ENCODE measurements around the gene ABHD6. TPM values are rescaled to one million over a fixed set of nuclear protein-coding genes. Genes with fewer than 3 reads are reported as not detected.
A peak's percentile ranks its signal among the peaks of the same experiment; 100 is the strongest.

ABHD6 gene
- total RNA-seq, 4 donors from 2014 or later, result 14.7 to 28.6 (median 18.0) TPM

- 46 to 51% methylated on average over 4 of the region's 4 CpGs for WGBS, 2 donors
- TF ChIP-seq CTCF (IDR thresholded peaks at IDR 0.05) (no peak), POLR2A (IDR thresholded peaks at IDR 0.05) (no peak)
- Histone ChIP-seq H3K4me1 (peaks cover 48 to 54% of the 10 kb centered on the region in 2 donors), H3K27ac (peak overlapping the region; percentile 77 to 96 (median 91)), H3K9me3 (no peaks in the 10 kb centered on the region), H3K4me3 (replicated peaks in 1 of 3) (peak overlapping the region in 1 of 3 donors; percentile 80), H3K36me3 (no peaks in the 10 kb centered on the region), H3K27me3 (no peaks in the 10 kb centered on the region)
- peak; percentile 83 to 84 for DNase-seq
- intact Hi-C loops (cut with DNase I), result loop anchor here (2.0 kb wide), 1 partner anchor 161 kb away; the partner anchor contains the start of gene KCTD6
These were observed 94.1 kb downstream of the ABHD6 start for GRCh38 chr3:58331593-58332152.

GRCh38 chr3:58332575-58333188 is 95.1 kb downstream of the ABHD6 start, which contains the start of gene PXK:
TSS of gene PXK (plus strand) at chr3:58332892. CDS start at chr3:58332989, 97 bp downstream.
- WGBS, 2 donors, result 0 to 20% methylated on average over 1 to 7 of the region's 79 CpGs
- H3K4me1 ChIP-seq, result peaks cover 41 to 56% of the 10 kb centered on the region in 2 donors
- peak; percentile 85 for DNase-seq

DNA sequence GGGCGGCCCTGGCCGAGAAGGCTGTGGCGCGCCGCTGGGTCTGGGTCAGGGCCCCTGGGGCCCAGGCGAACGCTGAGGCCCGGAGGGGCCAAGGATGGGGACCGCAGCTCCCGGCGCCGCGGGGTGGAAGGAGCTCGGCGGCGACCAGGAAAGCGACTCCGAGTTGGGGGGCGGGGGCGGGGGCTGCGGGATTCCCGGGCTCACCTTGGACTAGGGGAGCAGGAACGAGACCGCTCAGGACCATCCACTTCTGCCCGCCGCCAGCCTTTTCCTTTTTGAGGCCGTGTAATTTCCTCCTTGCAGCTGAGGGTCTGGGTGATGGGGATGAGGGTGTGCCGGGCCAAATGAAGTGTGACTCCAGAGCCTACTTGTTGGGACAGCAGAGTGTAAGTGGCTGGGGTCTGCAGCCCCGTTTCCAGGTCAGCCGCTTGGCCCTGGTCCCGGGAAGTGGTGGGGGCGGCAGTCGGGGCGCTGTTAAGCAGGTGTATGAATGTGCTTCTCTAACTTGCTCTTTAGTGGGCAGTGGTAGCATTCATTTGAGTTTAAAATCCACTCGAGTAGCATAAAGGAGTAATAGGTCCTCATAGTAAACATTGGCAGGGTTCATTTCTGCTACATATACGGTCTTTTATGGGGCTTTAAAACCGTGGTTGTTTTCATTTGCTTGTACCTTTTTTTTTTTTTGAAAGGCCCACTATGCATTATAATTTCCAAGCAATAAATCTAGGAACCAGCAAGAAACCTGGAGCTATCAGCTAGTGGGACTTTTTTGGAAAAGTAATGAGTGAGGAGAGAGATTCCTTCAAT is 95.8 kb downstream of the ABHD6 start:
- Histone ChIP-seq H3K36me3 (no peaks in the 10 kb centered on the region), H3K4me3 (replicated peaks in 1 of 3) (peak overlapping the region; percentile 10 to 80 (median 61)), H3K27ac (peak overlapping the region; percentile 77 to 96 (median 91)), H3K9me3 (no peaks in the 10 kb centered on the region), H3K4me1 (peaks cover 42 to 59% of the 10 kb centered on the region in 2 donors), H3K27me3 (no peaks in the 10 kb centered on the region)
- TF ChIP-seq CTCF (IDR thresholded peaks at IDR 0.05) (peak in 2 of 6 experiments; percentile 28 to 30), POLR2A (IDR thresholded peaks at IDR 0.05) (peak in 1 of 2 donors; percentile 10)
- peak; percentile 65 to 73 for DNase-seq
- WGBS, 2 donors, result 0% methylated on average over 12 to 18 of the region's 37 CpGs
- intact Hi-C loops (cut with DNase I), result loop anchor here (2.0 kb wide), 1 partner anchor 159 kb away; the partner anchor contains the start of gene KCTD6

More at GRCh38 chr3:58332575-58333188, 95.1 kb downstream of the ABHD6 start, which contains the start of gene PXK:
- H3K27ac ChIP-seq, result peak within 1 kb of the TSS; percentile 77 to 96 (median 91)
- peak within 1 kb of the TSS; percentile 10 to 80 (median 61) for H3K4me3 ChIP-seq (replicated peaks in 1 of 3)
- intact Hi-C loops (cut with DNase I), result loop anchor here (2.0 kb wide), 1 partner anchor 160 kb away; the partner anchor contains the start of gene KCTD6
- H3K9me3 ChIP-seq, result no peaks in the 10 kb centered on the region
- no peaks in the 10 kb centered on the region for H3K27me3 ChIP-seq
- H3K36me3 ChIP-seq, result no peaks in the 10 kb centered on the region
- peak; percentile 62 to 87 for TF ChIP-seq POLR2A (IDR thresholded peaks at IDR 0.05)
- peak in 2 of 6 experiments; percentile 16 to 39 for TF ChIP-seq CTCF (IDR thresholded peaks at IDR 0.05)

- no peak for DNase-seq
- H3K36me3 ChIP-seq, result no peaks in the 10 kb centered on the region
- H3K4me1 ChIP-seq, result peaks cover 48 to 64% of the 10 kb centered on the region in 2 donors
- no peaks in the 10 kb centered on the region for H3K27me3 ChIP-seq
- H3K9me3 ChIP-seq, result no peaks in the 10 kb centered on the region
- intact Hi-C loops (cut with DNase I), result no loop called here
- TF ChIP-seq POLR2A (IDR thresholded peaks at IDR 0.05) (no peak), CTCF (IDR thresholded peaks at IDR 0.05) (no peak)
- 18 to 21% methylated on average over 4 of the region's 4 CpGs for WGBS, 2 donors
- peak overlapping the region in 2 of 3 donors; percentile 61 to 80 for H3K4me3 ChIP-seq (replicated peaks in 1 of 3)
- H3K27ac ChIP-seq, result peak overlapping the region; percentile 77 to 96 (median 91)
These were observed 96.4 kb downstream of the ABHD6 start for GRCh38 chr3:58334013-58334321.
